ENCODE results near the gene CCL19. TPM values are rescaled to one million over a fixed set of nuclear protein-coding genes. Genes with fewer than 3 reads are reported as not detected.

CCL19 gene
- total RNA-seq, 4 donors from 2014 or later, result 0.57 to 1.7 (median 1.2) TPM; not detected in 1

- no peaks in the 10 kb centered on the region for H3K9me3 ChIP-seq
- H3K36me3 ChIP-seq, result peaks cover 0 to 27% (median 0%) of the 10 kb centered on the region in 3 donors
- no peak overlapping the region for H3K4me3 ChIP-seq
- WGBS, 2 donors, result 83 to 93% methylated on average over 11 to 13 of the region's 14 CpGs
- intact Hi-C loops (cut with DNase I), result no loop called here
- no peaks in the 10 kb centered on the region for H3K27me3 ChIP-seq
- no peak for DNase-seq
- H3K27ac ChIP-seq, result no peak overlapping the region
- TF ChIP-seq POLR2A (IDR thresholded peaks at IDR 0.05), result no peak
- TF ChIP-seq CTCF (IDR thresholded peaks at IDR 0.05), result no peak
- peaks cover 9 to 55% (median 29%) of the 10 kb centered on the region in 3 donors for H3K4me1 ChIP-seq
Observed at GRCh38 chr9:34658461-34658860, 32.6 kb downstream of the CCL19 start.

GRCh38 chr9:34656992-34657391 lies 34.1 kb downstream of the CCL19 start:
- Histone ChIP-seq H3K9me3 (no peaks in the 10 kb centered on the region), H3K36me3 (peaks cover 0 to 27% (median 0%) of the 10 kb centered on the region in 3 donors), H3K27me3 (no peaks in the 10 kb centered on the region), H3K4me3 (no peak overlapping the region), H3K4me1 (peaks cover 21 to 55% (median 34%) of the 10 kb centered on the region in 3 donors), H3K27ac (no peak overlapping the region)
- DNase-seq, result no peak
- WGBS, 2 donors, result 80% methylated on average over 1 of the region's 5 CpGs; no CpG with 5 or more reads in 1 of the 2 donors
- intact Hi-C loops (cut with DNase I), result no loop called here
- TF ChIP-seq CTCF (IDR thresholded peaks at IDR 0.05), result no peak

GRCh38 chr9:34655394-34655793 lies 35.7 kb downstream of the CCL19 start:
- Histone ChIP-seq H3K4me1 (peaks cover 33 to 68% (median 45%) of the 10 kb centered on the region in 3 donors), H3K36me3 (peaks cover 0 to 16% (median 0%) of the 10 kb centered on the region in 3 donors), H3K27me3 (no peaks in the 10 kb centered on the region), H3K9me3 (no peaks in the 10 kb centered on the region), H3K27ac (peak overlapping the region in 3 of 4 donors; percentile 81 to 88 (median 88)), H3K4me3 (no peak overlapping the region)
- DNase-seq, result no peak
- WGBS, 2 donors, result 84% methylated on average over 4 to 5 of the region's 5 CpGs
- TF ChIP-seq CTCF (IDR thresholded peaks at IDR 0.05) (no peak), POLR2A (IDR thresholded peaks at IDR 0.05) (no peak)
- intact Hi-C loops (cut with DNase I), result no loop called here

GRCh38 chr9:34654323-34655051 lies 36.6 kb downstream of the CCL19 start:
- H3K27me3 ChIP-seq, result no peaks in the 10 kb centered on the region
- H3K36me3 ChIP-seq, result peaks cover 0 to 12% (median 2%) of the 10 kb centered on the region in 3 donors
- H3K4me1 ChIP-seq, result peaks cover 33 to 58% (median 45%) of the 10 kb centered on the region in 3 donors
- no peaks in the 10 kb centered on the region for H3K9me3 ChIP-seq
- H3K27ac ChIP-seq, result peak overlapping the region; percentile 19 to 88 (median 84)
- TF ChIP-seq CTCF (IDR thresholded peaks at IDR 0.05) (no peak), POLR2A (IDR thresholded peaks at IDR 0.05) (no peak)
- no peak for DNase-seq
- H3K4me3 ChIP-seq, result peak overlapping the region in 1 of 4 donors; percentile 9
- intact Hi-C loops (cut with DNase I), result no loop called here
- WGBS, 2 donors, result 4 to 28% methylated on average over 6 to 9 of the region's 11 CpGs
